ENCODE measurements around the gene IVD.

IVD gene

DNA sequence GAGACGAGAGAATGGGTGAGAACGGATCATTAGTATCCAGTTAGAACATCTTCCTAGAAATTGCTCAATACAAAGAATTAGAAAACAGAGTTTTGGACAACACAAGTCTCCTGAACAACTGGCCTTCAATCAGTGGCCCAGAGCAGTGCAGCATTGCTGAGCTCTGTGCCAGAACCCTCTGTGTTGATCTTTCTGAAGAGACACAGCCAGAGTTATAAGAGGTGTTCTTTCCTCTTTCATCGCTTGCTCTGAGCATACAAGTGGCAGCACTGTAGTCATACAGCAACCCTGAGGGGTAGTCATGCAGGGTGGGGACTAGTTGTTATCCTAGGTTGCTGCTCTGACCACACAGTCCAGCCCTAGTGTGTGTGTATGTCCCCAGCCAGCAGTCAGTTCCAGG lies 19.1 kb upstream of the IVD start:
- DNase-seq (ENCODE audit: low read depth): no peak
- no peak overlapping the region for H3K4me3 ChIP-seq (ENCODE audit: low read depth, low read length)
- TF ChIP-seq, protein P1, sequence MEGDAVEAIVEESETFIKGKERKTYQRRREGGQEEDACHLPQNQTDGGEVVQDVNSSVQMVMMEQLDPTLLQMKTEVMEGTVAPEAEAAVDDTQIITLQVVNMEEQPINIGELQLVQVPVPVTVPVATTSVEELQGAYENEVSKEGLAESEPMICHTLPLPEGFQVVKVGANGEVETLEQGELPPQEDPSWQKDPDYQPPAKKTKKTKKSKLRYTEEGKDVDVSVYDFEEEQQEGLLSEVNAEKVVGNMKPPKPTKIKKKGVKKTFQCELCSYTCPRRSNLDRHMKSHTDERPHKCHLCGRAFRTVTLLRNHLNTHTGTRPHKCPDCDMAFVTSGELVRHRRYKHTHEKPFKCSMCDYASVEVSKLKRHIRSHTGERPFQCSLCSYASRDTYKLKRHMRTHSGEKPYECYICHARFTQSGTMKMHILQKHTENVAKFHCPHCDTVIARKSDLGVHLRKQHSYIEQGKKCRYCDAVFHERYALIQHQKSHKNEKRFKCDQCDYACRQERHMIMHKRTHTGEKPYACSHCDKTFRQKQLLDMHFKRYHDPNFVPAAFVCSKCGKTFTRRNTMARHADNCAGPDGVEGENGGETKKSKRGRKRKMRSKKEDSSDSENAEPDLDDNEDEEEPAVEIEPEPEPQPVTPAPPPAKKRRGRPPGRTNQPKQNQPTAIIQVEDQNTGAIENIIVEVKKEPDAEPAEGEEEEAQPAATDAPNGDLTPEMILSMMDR (IDR thresholded peaks at IDR 0.05; ENCODE audit: insufficient read depth, low read depth, low read length, missing control alignments): no peak

DNA sequence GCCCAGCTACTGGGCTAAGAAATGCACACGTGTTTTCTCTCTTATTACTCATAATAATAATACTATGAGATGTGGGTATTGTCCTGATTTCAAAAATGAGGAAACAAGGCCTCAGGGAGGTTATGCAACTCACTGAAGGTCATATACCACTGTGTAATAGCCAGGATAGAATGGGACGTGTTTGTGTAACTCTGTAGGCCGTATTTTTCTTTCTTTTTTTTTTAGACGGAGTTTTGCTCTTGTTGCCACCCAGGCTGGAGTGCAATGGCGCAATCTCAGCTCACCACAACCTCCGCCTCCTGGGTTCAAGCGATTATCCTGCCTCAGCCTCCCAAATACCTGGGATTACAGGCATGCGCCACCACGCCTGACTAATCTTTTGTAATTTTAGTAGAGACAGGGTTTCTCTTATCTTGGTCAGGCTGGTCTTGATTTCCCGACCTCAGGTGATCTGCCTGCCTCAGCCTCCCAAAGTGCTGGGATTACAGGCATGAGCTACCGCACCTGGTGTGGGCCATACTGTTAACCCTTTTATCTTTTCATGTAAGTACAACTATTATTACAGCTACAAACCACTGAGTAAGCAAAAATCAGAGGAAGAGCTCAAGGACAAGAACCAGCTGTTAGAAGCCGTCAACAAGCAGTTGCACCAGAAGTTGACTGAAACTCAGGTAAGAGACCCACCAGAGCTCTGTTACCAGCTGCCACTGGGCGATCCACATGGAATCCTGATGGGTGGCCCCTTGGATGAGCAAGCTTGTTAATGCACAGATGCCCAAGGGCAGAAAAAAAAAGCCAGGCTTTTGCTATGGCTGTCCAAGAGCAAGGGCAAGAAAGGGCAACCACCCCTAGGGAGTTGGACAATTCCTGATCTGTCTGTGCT lies 16.4 kb upstream of the IVD start:
- no peak for DNase-seq (ENCODE audit: low read depth)
- TF ChIP-seq, protein P1 (IDR thresholded peaks at IDR 0.05; ENCODE audit: insufficient read depth, low read depth, low read length, missing control alignments): no peak

DNA sequence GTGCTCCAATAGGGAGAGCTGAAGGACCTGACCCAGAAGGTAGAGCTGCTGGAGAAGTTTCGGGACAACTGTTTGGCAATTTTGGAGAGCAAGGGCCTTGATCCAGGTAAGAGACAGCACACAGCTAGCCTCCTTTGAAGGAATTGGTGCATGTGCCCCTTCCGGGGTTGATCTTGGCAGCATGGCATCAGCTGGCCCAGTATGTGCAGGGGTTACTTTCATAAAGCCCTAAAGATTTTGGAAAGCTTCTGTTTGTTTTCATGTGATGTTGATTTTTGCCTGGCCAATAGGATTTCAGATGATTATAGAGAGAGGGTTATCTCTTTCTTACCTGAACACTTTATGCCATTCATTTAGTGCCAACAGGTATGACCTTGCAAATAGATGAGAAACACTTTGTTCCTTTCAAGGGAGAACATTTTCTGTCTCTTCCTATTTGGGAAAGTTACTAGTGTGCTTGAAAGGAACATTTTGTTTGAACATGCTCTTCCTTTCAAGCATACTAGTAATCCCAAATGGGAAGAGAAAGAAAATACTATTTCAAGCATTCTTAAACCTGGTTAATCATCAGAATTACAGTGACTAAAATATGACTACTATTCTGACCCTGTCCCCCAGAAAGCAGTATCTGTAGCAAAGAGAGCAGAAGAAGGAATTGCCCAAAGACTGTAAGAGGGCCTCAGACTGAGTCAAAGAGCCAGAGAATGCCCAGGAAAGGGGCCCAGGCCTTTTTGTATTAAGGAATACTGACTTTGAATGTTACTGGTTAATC lies 15.6 kb upstream of the IVD start:
- DNase-seq (ENCODE audit: low read depth): no peak
- TF ChIP-seq, protein P1 (IDR thresholded peaks at IDR 0.05; ENCODE audit: insufficient read depth, low read depth, low read length, missing control alignments): no peak
- H3K4me3 ChIP-seq (ENCODE audit: low read depth, low read length): no peak overlapping the region

More for the DNA sequence above, 16.4 kb upstream of the IVD start:
- H3K4me3 ChIP-seq (ENCODE audit: low read depth, low read length): no peak overlapping the region

- TF ChIP-seq, protein P1 (IDR thresholded peaks at IDR 0.05; ENCODE audit: insufficient read depth, low read depth, low read length, missing control alignments): no peak
- DNase-seq (ENCODE audit: low read depth): no peak
- no peak overlapping the region for H3K4me3 ChIP-seq (ENCODE audit: low read depth, low read length)
Measured at GRCh38 chr15:40392986-40393948, 12.3 kb upstream of the IVD start.

GRCh38 chr15:40397688-40398412 lies 7.7 kb upstream of the IVD start:
- no peak overlapping the region for H3K4me3 ChIP-seq (ENCODE audit: low read depth, low read length)
- TF ChIP-seq, protein P1 (IDR thresholded peaks at IDR 0.05; ENCODE audit: insufficient read depth, low read depth, low read length, missing control alignments): no peak
- DNase-seq (ENCODE audit: low read depth): no peak

DNA sequence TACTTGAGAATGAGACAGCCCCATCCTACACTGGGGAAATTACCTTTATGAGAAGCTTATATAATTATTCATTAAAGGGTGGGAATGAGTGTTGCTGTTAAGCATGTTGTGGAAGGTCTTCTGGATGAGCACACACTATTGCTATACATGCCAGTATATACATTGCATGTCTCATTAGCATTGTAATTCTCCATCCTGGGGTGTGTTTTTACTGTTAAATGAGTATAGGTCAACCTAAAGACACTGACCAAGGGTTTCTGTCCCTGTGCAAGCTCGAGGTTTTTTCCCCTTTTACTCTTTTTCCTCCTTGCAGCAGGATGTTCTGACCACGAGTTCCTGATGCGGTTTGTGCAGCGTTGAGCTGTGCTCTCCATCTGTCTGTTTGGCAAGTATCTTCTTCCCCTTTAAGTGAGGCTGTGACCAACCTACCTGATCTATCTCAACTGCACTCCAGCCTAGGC lies 7.2 kb upstream of the IVD start:
- DNase-seq (ENCODE audit: low read depth): peak; percentile 73
- TF ChIP-seq, protein P1 (IDR thresholded peaks at IDR 0.05; ENCODE audit: insufficient read depth, low read depth, low read length, missing control alignments): no peak
- no peak overlapping the region for H3K4me3 ChIP-seq (ENCODE audit: low read depth, low read length)

Data from GM12865 (cell line).